Measurements from ENCODE around the gene NUTM2B.
"Not testable (repeated sequence)": the region's sequence is repeated elsewhere in the genome, so short reads cannot be mapped to it uniquely, and the experiment has no call there.

Gene NUTM2B, protein sequence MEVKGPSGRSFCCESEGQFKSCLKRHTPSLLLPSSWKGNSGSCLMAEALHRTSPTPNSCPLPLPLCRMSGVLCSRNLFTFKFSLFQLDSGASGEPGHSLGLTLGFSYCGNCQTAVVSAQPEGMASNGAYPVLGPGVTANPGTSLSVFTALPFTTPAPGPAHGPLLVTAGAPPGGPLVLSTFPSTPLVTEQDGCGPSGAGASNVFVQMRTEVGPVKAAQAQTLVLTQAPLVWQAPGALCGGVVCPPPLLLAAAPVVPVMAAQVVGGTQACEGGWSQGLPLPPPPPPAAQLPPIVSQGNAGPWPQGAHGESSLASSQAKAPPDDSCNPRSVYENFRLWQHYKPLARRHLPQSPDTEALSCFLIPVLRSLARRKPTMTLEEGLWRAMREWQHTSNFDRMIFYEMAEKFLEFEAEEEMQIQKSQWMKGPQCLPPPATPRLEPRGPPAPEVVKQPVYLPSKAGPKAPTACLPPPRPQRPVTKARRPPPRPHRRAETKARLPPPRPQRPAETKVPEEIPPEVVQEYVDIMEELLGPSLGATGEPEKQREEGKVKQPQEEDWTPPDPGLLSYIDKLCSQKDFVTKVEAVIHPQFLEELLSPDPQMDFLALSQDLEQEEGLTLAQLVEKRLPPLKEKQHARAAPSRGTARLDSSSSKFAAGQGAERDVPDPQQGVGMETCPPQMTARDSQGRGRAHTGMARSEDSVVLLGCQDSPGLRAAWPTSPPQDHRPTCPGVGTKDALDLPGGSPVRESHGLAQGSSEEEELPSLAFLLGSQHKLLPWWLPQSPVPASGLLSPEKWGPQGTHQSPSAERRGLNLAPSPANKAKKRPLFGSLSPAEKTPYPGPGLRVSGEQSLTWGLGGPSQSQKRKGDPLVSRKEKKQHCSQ

DNA sequence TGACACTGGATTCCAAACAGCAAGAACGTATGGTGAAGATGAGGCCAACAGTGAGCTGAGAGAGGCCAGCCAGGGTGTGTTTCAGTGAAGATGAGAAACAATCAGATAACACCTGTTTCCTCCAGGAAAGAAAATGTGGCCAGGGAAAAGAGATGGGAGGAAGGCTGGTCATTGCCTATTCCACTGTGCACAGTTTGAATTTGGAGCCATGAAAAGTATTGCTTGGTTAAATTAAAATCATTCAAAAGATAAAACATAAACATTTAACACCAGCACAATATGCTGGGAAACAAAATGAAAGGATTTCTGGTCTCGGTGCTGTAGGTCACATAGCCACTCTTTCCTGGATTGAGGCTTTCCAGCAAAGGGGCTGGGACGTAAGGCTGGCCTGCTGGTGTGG is at the start of gene NUTM2B:
Gene NUTM2B (plus strand): TSS at position 301 of the 400 bp plus-strand sequence. CDS start 383 bp downstream, outside the sequence.
- not testable (repeated sequence) for DNase-seq (ENCODE audit: low read depth, low spot score)

DNA sequence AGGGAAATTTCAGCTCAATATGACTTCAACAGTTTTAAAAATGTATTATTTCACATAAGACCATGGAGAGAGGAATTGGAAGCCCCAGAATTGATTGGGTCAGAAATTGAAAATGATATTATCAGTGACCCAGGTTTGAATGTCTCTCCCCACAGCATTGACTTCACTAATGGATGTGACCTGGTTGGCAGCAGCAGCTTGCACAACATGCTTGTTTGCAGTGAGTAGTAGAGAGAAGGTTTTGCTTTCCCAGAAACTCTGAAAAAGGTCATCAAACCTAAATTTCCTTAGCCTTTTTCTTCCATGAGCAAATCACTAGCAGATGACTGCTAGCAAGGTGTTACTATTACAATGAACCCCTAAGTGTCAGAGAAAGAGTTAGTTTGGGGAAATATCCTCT is 39.7 kb upstream of the NUTM2B start:
- DNase-seq (ENCODE audit: low read depth, low spot score): not testable (repeated sequence)

DNA sequence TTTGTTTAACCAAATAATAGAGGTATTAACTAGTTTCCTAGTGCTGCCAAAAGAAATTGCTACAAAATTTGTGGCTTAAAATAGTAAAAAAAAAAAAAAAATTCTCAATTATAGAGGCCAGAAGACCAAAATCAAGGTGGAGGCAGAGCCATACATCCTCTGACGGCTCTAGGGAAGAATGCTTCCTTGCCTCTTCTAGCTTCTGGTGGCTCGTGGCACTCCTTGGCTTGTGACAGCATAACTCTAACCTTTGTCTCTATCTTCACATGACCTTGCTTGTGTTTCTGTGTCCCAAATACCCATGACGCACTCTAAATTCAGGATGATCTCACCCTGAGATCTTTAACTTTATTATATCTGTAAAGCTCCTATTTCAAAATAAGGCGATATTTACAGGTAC is 38.3 kb upstream of the NUTM2B start:
- not testable (repeated sequence) for DNase-seq (ENCODE audit: low read depth, low spot score)

DNA sequence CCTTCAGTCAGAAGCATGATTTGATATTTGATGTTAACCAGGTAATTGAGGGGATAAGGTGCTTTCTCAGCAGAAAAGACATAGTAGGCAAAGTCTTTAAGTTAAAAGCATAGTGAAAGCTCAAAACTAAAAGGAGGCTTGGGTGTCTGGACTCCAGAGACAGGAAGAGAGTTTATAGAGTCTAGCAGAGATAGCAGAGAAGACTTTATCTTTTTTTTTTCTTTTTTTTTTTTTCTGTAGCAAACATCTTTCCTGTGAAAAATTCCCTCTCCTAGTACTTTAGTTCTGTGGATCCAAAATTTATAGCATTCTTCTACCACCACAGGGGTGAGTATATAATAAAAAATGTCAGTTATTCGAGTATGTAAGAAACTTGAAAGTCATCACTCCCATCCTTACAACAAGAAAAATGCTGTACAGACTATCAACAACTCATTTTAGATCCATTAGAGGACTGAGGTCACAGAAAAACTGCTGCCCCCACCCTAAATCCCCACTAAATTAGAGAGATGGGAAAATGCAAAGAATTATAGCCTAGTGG is 33.7 kb upstream of the NUTM2B start:
- not testable (repeated sequence) for DNase-seq (ENCODE audit: low read depth, low spot score)

DNA sequence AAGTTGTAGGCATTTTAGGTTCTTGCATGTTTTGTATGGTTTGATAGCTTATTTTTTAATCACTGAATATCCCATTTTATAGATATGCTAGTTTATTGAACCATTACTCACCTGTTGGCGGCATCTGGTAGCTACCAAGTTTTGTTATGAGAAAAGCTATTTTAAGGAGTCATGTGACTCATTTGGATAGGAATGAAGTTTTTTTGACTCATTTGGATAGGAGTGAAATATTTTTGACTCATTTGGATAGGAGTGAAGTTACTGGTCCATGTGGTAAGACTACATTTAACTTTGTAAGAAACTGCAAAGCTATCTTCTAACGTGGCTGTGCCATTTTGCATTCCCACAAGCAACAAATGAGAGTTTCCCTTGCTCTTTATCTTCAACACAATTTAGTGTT is 28.1 kb upstream of the NUTM2B start:
- DNase-seq (ENCODE audit: low read depth, low spot score): not testable (repeated sequence)

DNA sequence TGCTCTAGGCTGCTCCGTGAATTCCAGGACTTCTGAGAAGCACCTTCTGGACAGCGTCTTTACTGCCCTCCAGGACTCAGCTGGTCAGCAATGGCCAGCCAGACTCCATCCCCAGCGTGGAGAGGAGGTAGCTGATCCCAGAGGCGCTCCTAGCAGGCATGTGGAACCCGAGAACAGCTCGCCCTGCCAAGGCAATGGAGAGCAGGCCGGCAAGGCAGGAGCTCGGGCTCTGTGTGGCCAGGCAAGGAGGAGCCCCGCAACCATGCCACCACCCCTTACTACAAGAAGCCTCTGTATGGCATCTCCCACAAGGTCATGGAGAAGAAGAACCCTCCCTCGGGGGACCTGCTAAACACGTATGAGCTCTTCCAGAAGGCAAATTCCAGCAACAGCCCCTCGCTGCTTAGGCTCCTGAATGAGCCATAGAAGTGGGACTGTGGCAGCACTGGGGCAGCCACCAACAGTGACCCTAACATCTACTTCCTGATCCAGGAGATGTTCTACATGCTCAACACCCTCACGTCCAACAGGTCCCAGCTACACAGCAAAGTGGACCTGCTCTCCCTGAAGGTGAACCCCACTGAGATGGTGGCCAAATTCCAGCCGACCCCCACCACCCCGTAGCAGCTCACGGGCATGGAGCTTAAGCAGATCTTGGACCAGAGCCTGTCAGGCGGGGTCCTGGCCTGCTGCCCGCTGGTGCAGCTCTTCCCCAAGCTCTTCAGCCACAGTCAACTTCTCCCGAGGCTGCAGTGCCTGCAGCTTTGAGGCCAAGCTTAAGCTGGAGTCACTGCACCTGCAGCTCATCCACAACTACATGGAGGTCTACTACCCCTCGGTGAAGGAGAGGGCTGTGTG is 19.8 kb upstream of the NUTM2B start:
- DNase-seq (ENCODE audit: low read depth, low spot score): not testable (repeated sequence)

DNA sequence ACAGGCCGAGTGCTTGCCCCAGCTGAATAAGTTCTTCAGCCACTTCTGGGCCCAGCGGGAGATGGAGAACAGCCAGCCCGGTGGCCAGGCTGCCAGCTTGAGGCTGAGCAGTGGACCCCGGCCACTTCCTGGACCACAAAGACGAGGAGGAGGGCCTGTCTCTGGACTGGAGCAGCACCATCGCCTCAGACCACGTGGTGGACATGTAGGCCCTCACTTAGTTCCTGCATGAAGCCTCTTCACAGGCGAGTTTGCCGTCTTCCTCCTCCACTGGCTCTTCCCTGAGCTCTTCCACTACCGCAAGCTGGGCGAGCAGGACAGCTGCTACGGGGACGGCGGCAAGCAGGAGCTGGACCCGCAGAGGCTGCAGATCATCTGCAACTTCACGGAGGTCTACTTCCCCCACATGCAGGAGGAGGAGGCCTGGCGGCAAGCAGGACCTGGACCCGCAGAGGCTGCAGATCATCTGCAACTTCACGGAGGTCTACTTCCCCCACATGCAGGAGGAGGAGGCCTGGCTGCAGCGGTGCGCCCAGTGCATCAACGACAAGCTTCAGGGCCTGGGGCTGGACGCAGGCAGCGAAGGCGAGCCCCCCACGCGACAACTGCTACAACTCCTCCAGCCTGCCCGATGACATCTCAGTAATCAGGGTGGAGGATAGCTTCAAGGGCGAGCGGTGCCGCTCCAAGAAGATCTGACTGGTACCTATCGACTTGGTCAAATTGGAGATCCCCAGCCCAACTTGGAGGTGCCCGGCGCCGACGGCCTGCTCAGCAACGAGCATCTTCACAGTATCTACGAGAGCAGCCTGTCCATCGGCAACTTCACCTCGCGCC is 18.9 kb upstream of the NUTM2B start:
- DNase-seq (ENCODE audit: low read depth, low spot score): not testable (repeated sequence)

DNA sequence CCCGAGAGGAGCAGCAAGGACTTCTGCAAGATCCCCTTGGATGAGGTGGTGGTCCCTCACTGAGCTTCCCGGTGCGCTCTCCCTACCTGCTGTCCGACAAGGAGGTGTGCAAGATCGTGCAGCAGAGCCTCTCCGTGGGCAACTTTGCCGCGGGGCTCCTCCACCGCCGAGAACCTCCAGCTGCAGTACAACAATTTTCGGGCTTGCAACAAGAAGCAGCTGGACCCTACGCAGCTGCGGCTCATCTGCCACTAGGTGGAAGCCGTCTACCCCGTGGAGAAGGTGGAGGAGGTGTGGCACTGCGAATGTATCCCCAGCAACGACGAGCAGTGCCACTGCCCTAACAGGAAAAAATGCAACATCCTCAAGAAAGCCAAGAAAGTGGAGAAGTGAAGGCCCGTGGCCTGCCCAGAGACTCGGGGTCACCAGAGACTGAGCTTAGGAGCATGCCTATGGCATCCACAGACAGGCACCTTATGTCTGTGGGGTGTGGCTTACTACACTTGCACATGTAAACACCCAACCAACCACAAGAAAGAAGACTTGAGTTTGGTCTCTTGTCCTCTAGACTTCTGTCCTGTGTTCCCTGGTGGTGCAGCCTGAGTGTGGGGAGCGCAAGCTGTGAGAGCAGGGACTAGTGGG is 17.9 kb upstream of the NUTM2B start:
- not testable (repeated sequence) for DNase-seq (ENCODE audit: low read depth, low spot score)

DNA sequence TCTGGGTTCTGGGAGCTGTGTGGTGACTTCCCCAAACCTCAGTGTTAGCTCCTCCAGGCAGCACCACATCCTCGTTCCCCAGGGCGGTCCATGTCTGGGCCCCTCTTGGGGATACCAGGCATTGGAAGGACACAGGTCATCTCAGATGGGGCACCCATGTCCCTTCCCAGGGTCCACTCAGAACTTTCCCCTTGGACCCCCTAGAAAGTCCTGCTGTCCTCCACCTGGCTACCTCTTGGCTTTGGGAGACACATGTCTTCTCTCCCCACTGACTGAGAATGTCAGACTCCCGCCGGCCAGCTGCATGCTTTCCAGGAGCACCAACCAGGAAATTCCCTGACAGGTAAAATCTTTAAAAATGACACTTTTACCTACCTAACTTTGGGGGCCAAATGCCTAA is 16.4 kb upstream of the NUTM2B start:
- DNase-seq (ENCODE audit: low read depth, low spot score): not testable (repeated sequence)

DNA sequence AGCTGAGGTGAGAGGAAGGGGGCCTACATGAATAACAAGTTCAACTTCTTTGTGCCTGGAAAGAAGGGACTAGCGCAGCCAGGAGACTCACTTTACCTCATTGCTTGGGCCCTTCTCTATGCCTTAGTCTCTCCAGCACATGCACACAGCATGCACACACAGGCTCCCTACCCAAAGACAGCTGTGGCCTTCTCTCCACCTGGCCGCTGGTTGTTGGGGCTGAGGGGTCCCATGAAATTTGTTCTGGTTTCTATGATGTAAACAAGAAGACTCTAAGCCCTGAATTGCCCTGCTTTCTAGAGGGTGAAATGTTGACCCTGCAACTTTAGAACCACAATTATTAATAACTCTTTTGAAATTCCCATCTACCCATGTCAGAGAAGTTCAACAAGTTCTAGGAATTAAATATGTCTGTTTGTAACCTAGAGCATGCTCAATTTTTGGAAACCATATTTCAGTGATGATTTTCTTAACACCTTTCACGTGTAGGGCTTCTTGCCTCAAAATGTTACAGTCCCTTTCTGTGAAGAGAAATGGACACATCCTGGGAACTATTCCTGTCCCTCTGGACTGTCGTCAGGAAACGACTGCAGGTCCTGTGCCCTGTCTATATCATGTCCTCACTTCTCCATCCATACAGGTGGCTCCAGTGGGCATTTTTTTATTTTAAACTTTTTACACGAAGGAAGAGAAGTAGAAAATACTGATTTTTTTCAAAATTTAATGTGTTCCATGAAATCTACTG is 15.4 kb upstream of the NUTM2B start:
- DNase-seq (ENCODE audit: low read depth, low spot score): not testable (repeated sequence)

DNA sequence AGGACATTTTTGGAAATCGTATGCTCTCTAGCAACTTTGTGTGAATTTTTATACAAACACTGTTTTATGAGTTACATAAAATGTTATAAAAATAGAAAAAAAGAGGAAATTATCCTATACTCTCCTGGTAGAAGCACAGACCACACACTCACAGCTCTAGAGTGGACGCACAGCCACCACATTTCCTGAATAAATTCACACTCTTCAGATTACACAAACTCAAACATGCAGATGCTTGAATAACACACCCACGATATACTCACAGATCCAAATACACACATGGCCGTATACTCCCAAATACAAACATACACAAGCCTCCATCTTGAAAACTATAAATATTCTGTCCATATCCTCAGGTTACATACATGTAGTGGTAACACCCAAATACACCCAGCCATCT is 14.2 kb upstream of the NUTM2B start:
- not testable (repeated sequence) for DNase-seq (ENCODE audit: low read depth, low spot score)

DNA sequence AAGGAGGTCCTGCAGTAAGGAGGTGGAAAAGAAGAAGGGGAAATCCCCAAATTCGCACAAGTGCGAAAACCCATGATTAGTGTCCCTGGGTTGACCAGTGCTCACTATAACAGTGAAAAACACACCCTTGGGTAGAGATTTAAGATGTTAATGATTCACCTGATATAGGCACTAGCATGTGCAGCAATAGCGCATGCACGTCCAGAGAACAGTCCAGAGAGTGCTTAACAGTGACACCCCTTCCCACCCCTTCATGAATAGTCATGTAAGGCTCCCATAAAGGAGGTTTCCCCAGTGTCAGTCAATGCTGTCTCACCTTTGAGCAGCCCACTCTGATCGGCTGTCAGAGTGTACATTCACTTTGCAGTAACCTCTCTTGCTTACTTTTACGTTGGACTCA is 6.4 kb upstream of the NUTM2B start:
- not testable (repeated sequence) for DNase-seq (ENCODE audit: low read depth, low spot score)

DNA sequence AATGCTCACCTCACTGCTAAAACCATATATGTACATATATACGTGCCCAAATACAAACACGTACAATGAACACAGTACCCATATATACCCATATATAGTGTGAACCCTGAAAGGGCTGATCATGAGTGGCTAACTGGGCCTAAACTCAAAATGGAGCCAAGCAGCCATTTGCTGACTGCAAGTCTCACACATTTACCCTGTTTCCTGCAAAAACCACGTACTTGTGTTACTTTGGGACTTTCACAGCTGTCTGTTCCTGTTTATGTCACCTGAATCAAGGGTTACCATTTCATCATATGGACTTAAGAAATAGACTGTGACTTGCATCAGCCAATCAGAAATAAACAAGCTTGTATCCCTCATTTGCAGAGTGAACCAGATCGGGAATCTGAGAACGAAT is 5.9 kb upstream of the NUTM2B start:
- DNase-seq (ENCODE audit: low read depth, low spot score): not testable (repeated sequence)

DNA sequence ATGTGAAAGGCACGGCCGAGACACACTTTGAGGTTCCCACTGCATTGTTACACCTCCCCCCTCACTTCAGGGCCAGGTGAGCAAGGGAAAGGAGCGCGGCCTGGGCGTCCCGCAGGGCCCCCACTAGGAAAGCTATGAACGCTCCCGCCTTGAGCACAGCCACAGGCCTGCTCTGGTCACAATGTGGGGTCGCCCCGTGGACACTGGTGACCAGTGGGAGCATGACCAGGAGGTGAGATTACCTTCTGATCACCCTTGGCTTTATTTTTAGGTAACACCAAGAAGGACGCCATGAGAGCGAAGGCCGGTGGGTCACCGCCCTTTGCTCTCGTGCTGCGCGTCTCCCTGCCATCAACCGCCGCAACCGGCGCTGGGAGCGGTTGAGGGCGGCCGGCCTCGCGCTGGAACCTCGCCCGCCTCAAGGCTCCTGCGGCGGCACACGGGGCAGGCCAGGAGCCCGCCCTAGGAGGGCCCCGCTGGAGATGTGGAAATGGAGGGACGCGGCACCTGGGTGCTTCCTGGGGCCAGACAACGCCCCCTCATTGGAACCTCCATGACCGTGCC is 2.6 kb upstream of the NUTM2B start:
- DNase-seq (ENCODE audit: low read depth, low spot score): not testable (repeated sequence)

DNA sequence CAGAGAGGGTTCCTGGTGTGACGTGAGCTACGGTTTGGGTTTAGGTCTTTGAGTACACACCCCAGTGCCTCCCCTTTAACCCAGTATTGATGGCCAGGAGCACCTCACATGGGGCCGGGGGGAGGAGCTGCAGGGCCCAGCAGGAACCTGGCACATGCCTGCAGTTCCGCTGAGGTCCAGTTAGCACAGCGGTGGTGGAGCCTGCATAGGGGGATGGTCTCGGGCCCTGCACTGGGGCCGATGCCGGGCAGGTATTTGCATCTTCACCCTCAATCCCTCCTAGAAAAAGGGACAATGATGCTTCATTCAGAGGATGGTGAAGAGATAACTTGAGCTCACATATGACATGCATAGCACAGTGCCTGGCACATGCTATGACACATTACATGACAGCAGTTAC is 4.0 kb downstream of the NUTM2B start:
- DNase-seq (ENCODE audit: low read depth, low spot score): not testable (repeated sequence)

DNA sequence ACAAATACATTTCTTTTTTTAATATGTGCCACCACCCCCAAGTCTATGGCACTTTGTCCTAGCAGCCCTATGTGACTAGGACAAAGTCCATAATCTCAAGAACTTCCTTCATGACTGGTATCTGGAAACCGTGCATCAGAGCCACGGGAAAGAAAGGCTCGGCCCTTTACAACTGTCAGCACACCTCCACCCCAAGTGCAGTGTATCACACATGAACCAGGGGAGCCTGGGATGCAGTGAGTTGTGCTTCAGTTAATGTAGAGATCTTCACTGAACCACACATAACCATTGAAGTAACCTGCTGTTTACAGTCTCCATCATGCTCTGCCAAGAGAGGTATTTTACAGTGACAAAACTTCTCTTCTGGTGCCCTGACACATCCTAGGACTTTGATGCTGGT is 11.9 kb downstream of the NUTM2B start:
- DNase-seq (ENCODE audit: low read depth, low spot score): not testable (repeated sequence)

DNA sequence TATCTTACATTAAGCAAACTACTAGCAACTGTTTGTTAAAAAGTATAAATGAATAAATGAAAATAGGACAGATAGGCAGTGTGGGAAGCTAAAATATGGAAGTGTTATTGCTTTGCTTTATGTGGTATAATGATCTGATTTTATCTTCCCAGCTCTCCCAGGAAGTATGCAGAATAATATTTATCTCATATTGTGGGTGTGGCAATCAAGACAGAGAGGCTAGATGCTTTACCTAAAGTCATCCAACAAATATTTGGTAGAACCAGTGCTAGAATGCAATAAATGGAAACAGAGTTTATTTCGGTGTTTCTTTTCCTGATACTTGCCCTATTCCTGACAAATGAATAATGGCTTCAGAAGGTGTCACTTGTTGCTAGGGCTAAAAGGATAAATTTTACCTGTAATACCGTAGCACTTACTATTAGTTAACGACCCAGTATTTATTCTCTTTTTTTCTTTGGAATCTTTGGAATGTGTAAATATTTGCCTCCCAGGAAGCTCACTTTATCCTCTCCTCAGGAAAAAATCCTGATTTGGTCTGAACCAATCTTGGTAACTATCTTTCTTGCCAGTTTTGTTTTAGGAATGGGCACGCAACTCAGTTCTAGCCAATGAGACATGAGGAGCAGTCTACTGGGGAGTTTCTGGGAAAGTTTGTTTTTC is 14.0 kb downstream of the NUTM2B start:
- DNase-seq (ENCODE audit: low read depth, low spot score): not testable (repeated sequence)

DNA sequence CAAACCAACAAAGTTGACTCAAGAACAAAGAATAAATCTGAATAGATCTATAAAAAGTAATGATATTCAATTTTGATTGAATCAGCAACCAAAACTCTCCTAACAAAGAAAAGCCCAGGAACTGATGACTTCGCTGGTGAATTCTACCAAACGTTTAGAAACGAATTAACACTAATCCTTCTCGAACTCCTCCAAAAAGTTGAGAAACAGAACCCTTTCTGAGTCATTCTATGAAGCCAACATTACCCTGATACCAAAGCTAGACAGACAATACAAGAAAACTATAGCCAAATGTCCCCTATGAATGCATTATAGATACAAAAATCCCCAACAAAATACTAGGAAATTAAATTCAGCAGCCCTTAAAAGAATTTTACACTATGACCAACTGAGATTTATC is 17.0 kb downstream of the NUTM2B start:
- not testable (repeated sequence) for DNase-seq (ENCODE audit: low read depth, low spot score)
